ENCODE measurements around the gene IL17B. TPM values are rescaled to one million over a fixed set of nuclear protein-coding genes. Genes with fewer than 3 reads are reported as not detected.

Gene IL17B
- total RNA-seq, 2 donors from 2014 or later, result not detected

DNA sequence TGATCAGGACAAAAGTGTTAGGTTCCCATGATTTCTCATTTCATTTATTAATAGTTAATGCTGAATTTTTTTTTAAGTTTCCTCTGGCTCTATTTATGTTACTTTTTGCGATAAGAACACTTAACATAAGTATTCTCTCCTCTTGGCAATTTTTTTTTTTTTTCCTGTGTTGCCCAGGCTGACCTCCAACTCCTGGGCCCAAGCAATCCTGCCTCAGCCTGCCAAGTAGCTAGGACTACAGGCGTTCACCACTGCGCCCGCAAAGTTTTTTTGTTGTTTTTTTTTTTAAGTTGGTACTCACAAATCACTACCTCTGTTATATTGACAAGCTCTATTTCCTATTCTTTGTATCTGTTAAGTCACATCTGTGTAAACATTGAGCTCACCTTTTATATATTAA is 26.9 kb downstream of the IL17B start:
- Mint-ChIP-seq H3K4me1 (peaks cover 58% of the 10 kb centered on the region), H3K9me3 (peaks cover 9% of the 10 kb centered on the region), H3K36me3 (ENCODE audit: low read depth) (peaks cover 91% of the 10 kb centered on the region), H3K27me3 (no peaks in the 10 kb centered on the region), H3K4me3 (peak overlapping the region; percentile 19), H3K27ac (no peak overlapping the region)
- no peak for ATAC-seq (replicated peaks)

DNA sequence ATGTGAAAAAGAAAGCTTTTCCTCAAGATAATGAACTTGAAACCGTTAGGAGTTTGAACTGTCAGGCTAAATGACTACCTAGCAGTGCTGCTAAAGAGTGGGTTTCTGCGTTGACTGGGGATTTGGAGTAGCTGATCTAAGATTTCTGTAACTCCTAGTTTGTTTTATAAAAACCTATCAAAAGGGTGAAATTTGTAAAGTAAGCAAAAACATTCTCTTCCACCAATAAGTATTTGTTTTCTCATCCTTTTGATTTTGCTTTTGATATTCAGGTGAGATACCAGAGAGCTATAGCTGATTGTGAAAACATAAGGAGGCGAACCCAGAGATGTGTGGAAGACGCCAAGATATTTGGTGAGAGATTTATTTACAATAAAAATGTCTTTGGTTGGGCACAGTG is 29.7 kb downstream of the IL17B start:
- peaks cover 94% of the 10 kb centered on the region for H3K36me3 Mint-ChIP-seq (ENCODE audit: low read depth)

DNA sequence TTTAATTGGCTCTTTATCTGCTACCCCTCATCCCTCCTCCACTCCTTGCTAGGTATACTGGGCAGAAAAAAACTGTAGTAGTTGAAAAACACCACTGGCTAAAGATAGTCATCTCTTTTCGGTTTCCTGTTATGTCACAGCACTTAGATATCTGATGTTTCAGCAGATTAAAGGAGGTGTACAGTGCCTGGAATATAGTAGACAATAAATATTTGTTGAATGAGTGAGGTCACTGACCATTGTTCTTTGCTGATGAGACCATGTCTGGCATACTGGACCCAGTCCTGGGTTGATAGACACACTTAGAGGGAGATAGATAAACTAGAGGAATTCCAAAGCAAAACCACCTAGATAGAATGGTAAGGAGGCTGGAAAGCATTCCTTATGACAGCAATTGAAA is 30.6 kb downstream of the IL17B start:
- peaks cover 3% of the 10 kb centered on the region for H3K9me3 Mint-ChIP-seq

More for the DNA sequence above, 29.7 kb downstream of the IL17B start:
- H3K4me3 Mint-ChIP-seq, result peak overlapping the region; percentile 91
- peaks cover 43% of the 10 kb centered on the region for H3K4me1 Mint-ChIP-seq
- peak overlapping the region; percentile 83 for H3K27ac Mint-ChIP-seq
- no peak for ATAC-seq (replicated peaks)
- no peaks in the 10 kb centered on the region for H3K27me3 Mint-ChIP-seq
- H3K9me3 Mint-ChIP-seq, result peaks cover 3% of the 10 kb centered on the region

DNA sequence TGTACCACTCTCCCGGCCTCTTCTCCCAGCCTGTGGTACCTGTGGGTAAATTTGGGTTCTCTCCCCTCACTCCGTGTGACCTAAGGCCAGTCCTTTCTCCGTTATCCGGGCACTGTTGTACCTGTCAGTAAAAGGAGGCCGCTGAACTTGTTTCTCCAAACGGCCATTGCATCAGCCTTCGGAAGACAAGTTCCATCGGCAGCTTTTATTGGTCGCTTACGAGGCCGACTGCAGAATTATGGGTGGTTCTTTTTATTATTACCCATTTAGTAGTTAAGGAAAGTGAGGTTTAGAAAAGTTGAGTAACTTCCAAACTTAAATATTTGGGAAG is 33.2 kb downstream of the IL17B start:
- Mint-ChIP-seq H3K27me3 (no peaks in the 10 kb centered on the region), H3K4me3 (peak overlapping the region; percentile 91), H3K36me3 (ENCODE audit: low read depth) (peaks cover 59% of the 10 kb centered on the region), H3K4me1 (peaks cover 33% of the 10 kb centered on the region), H3K27ac (peak overlapping the region; percentile 93), H3K9me3 (peaks cover 3% of the 10 kb centered on the region)
- peak; percentile 18 for ATAC-seq (replicated peaks)

More for the DNA sequence above, 30.6 kb downstream of the IL17B start:
- peak; percentile 53 for ATAC-seq (replicated peaks)
- H3K27me3 Mint-ChIP-seq, result no peaks in the 10 kb centered on the region
- peak overlapping the region; percentile 91 for H3K4me3 Mint-ChIP-seq
- peak overlapping the region; percentile 83 for H3K27ac Mint-ChIP-seq
- peaks cover 85% of the 10 kb centered on the region for H3K36me3 Mint-ChIP-seq (ENCODE audit: low read depth)
- H3K4me1 Mint-ChIP-seq, result peaks cover 43% of the 10 kb centered on the region

DNA sequence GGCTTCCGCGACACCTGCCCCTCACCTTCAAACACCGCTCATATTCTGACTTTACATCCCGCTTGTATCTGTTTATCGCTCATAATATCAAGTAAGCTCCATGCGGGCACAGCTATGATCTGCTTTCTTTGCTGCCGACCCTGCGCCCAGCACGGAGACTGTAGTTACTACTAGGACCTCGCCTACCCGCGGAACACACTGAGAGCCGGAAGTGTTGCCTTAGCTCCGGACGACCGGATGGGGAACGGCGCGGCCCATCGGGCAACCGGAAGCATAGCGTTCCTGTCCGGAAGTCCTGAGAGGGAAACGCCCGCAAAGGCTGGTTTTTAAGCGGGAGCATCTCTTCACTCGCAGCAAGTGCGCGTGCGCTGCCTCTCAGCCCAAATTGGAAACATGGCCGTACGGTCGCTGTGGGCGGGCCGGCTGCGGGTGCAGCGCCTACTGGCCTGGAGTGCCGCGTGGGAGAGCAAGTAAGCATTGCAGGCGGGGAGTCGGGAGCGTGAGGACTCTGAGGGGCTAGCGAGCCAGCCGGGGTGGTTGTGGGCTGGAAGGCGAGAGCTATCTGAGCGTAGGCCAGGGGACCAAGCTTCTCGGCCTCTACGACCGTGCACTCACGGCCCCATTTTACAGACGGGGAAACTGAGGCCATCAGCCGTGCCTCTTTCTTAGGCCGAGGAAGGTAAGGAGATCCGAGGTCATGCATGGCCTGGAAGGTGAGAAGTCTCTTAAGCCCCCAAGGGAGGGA is 33.8 kb downstream of the IL17B start, which contains the start of gene GRPEL2:
Gene GRPEL2 (plus strand): TSS at position 353 of the 745 bp plus-strand sequence. CDS start 41 bp downstream, at position 394.
- peak within 1 kb of the TSS; percentile 91 for H3K4me3 Mint-ChIP-seq
- H3K27ac Mint-ChIP-seq, result peak within 1 kb of the TSS; percentile 93
- peaks cover 53% of the 10 kb centered on the region for H3K36me3 Mint-ChIP-seq (ENCODE audit: low read depth)
- H3K27me3 Mint-ChIP-seq, result no peaks in the 10 kb centered on the region
- H3K9me3 Mint-ChIP-seq, result peaks cover 3% of the 10 kb centered on the region
- peaks cover 28% of the 10 kb centered on the region for H3K4me1 Mint-ChIP-seq
- ATAC-seq (replicated peaks), result peak; percentile 90

DNA sequence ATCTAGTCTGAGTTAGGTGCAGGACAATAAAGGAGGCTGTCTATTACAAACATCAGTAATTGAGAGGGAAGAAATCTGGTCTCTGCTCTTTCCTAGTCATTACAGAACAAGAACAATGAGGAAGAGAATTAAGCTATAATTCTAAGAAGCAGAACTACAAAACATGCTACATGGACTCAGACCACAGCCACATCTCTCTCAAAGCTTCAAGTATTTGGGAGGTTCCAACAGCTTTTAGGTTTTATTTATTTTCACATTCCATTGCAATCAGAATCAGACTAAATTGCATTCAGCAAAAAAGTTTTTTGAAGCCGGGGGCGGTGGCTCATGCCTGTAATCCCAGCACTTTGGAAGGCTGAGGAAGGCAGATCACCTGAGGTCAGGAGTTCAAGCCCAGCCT is 34.9 kb downstream of the IL17B start:
- H3K27me3 Mint-ChIP-seq, result no peaks in the 10 kb centered on the region
- H3K9me3 Mint-ChIP-seq, result peaks cover 3% of the 10 kb centered on the region
- peaks cover 20% of the 10 kb centered on the region for H3K4me1 Mint-ChIP-seq
- H3K36me3 Mint-ChIP-seq (ENCODE audit: low read depth), result peaks cover 41% of the 10 kb centered on the region
- peak overlapping the region; percentile 93 for H3K27ac Mint-ChIP-seq
- H3K4me3 Mint-ChIP-seq, result peak overlapping the region; percentile 91
- ATAC-seq (replicated peaks), result no peak

DNA sequence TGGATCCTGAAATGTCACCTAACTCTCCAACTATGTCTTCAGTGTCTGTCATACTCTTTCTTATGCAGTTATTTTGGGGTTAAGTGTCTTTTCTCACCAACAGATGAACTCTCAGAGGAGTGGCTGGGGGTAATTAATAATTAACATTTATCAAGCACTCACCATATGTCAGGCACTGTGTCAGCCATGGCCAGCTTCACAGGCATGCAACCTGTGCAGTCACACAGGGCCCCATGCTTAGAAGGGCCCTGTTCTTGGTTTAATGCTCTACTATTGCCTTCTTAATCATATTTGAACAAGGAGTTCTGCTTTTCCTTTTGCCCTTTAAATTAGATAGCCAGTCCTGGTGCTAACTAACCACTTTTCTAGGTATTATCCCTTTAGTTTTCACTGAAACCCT is 37.2 kb downstream of the IL17B start:
- no peaks in the 10 kb centered on the region for H3K27me3 Mint-ChIP-seq

DNA sequence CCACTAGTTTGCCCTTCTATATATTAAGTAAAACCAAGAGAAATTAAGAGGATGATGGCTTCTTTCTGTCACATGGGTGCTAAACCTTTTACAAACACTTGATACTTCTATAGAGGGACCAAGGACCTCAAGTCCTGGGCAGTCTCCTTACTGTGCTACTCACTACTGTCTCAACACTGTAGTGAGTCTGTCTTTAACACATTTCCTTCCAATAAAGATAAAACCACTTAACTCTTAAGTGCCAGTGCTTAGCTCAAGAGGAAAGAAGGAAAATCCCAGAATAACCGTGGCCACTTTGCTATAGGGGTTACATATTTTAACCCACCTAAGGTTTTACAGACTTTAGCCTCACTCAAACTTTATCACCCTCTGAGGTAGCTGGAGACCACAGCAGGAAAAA is 38.2 kb downstream of the IL17B start:
- no peaks in the 10 kb centered on the region for H3K9me3 Mint-ChIP-seq
- H3K4me1 Mint-ChIP-seq, result peaks cover 4% of the 10 kb centered on the region
- H3K27me3 Mint-ChIP-seq, result no peaks in the 10 kb centered on the region
- no peak overlapping the region for H3K27ac Mint-ChIP-seq
- no peak overlapping the region for H3K4me3 Mint-ChIP-seq
- H3K36me3 Mint-ChIP-seq (ENCODE audit: low read depth), result peaks cover 9% of the 10 kb centered on the region
- ATAC-seq (replicated peaks), result no peak

More for the DNA sequence above, 37.2 kb downstream of the IL17B start:
- Mint-ChIP-seq H3K4me1 (peaks cover 4% of the 10 kb centered on the region), H3K27ac (no peak overlapping the region), H3K36me3 (ENCODE audit: low read depth) (peaks cover 19% of the 10 kb centered on the region), H3K4me3 (no peak overlapping the region), H3K9me3 (no peaks in the 10 kb centered on the region)
- no peak for ATAC-seq (replicated peaks)

DNA sequence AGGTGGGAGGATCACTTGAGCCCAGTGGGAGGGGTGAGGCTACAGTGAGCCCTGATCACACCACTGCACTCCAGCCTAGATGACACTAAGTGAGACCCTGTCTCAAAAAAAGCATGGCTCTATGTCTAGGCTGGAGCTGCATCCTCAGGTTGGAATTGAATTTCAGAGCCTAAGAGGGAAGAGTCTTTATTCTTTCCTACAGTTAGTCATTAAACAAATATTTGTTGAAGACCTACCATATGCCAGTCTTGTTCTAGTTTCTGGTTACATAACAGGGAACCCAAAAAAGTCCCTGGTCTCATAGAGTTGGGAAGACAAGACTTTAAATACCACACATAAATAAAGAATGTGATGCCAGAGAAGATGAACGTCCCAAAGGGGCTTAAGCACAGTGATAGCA is 40.7 kb downstream of the IL17B start:
- H3K27ac Mint-ChIP-seq, result no peak overlapping the region
- H3K36me3 Mint-ChIP-seq (ENCODE audit: low read depth), result no peaks in the 10 kb centered on the region
- ATAC-seq (replicated peaks), result no peak
- H3K4me1 Mint-ChIP-seq, result no peaks in the 10 kb centered on the region
- H3K4me3 Mint-ChIP-seq, result no peak overlapping the region
- no peaks in the 10 kb centered on the region for H3K27me3 Mint-ChIP-seq
- H3K9me3 Mint-ChIP-seq, result no peaks in the 10 kb centered on the region

DNA sequence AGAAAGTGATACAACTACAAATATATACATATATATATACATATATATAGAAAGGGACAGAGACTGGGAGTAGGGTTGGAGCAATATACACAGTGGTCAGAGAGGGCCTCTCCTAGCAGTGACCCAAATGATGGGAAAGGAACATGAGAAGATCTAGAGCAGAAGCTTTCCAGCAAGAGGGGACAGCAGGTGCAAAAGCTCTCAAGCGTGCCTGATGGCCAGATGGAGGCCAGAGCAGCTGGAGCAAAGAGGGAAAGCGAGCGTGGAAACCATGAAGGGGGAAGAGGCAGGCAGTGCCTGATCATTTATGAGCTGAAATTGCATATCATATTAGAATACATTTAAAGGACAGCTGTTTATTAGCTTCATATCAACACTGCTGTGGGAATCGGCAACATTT is 41.4 kb downstream of the IL17B start:
- Mint-ChIP-seq H3K4me3 (no peak overlapping the region), H3K27ac (no peak overlapping the region), H3K9me3 (no peaks in the 10 kb centered on the region), H3K27me3 (no peaks in the 10 kb centered on the region), H3K36me3 (ENCODE audit: low read depth) (no peaks in the 10 kb centered on the region), H3K4me1 (no peaks in the 10 kb centered on the region)
- ATAC-seq (replicated peaks), result no peak

DNA sequence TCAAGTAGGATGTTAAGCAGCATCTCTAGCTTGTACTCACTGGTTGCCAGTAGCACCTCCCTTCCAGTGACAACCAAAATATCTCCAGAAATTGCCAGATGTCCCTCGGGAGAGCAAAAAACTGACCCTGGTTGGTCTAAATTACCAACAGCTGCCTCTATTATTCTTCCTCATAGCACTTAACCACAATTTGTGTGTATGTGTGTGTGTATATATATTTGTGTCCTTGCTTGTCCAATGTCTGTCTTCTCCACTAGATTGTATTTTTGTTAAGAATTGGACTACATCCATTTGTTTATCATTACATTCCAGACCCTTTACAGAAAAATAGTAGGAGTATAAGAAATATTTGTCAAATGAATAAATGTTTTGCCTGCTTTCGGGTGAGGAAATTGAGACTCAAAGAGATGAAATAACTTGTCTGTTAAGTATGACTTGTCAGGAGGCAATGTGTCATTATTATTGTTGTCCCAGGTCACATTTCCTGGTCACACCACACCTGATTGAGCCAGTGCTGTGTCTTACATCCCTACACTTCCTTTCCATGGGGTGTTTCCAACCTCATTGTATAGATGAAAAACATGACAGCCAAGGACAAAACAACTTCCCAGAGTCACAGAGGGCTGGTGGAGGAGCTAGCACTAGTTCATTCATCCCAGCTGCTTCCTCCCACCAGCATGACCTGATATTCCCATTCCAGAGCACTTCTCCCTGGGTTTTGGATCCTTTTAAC is 45.2 kb downstream of the IL17B start:
- H3K27ac Mint-ChIP-seq, result no peak overlapping the region
- ATAC-seq (replicated peaks), result no peak
- H3K4me1 Mint-ChIP-seq, result no peaks in the 10 kb centered on the region
- no peaks in the 10 kb centered on the region for H3K36me3 Mint-ChIP-seq (ENCODE audit: low read depth)
- no peaks in the 10 kb centered on the region for H3K27me3 Mint-ChIP-seq
- H3K4me3 Mint-ChIP-seq, result no peak overlapping the region
- no peaks in the 10 kb centered on the region for H3K9me3 Mint-ChIP-seq

DNA sequence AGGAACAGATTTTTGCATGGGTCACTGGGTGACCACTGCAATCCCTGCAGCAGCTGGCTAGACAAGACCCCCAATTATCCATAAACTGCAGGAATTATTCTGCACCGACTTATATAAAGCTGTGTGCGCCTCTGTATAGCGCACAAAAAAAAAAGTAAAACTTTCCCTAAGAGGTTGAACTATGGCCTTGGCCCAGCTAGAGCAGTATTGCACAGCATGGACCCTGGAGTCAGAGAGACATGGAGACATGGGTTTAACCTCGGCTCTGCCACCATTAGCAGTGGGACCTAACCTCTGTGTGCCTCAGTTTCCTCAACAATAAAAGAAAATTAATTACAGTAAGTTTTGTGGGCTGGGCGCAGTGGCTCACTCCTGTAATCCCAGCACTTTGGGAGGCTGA is 50.9 kb downstream of the IL17B start:
- ATAC-seq (replicated peaks), result no peak
- no peak overlapping the region for H3K27ac Mint-ChIP-seq
- no peaks in the 10 kb centered on the region for H3K27me3 Mint-ChIP-seq
- H3K4me3 Mint-ChIP-seq, result no peak overlapping the region
- H3K36me3 Mint-ChIP-seq (ENCODE audit: low read depth), result no peaks in the 10 kb centered on the region
- no peaks in the 10 kb centered on the region for H3K4me1 Mint-ChIP-seq
- H3K9me3 Mint-ChIP-seq, result no peaks in the 10 kb centered on the region

DNA sequence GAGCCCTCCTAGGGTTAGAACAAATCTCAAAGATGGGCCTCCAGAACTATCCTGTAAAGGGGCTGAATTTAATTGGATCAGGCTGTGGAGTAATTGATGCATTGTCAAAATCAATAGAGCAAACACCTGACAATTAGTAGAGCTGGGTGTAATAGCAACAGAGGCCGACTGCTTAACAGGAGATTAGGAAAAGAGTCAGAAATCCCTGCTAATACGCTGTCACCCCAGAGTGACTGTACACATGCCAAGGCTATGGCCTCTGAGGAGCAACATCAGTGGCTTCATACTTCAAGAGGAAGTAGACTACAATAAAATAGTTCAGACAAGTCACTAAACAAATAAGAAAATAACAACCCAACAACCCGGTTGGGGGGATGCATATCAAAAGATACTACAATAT is 52.5 kb downstream of the IL17B start:
- Mint-ChIP-seq H3K9me3 (no peaks in the 10 kb centered on the region), H3K4me3 (no peak overlapping the region), H3K36me3 (ENCODE audit: low read depth) (no peaks in the 10 kb centered on the region), H3K27ac (no peak overlapping the region), H3K27me3 (no peaks in the 10 kb centered on the region), H3K4me1 (no peaks in the 10 kb centered on the region)
- ATAC-seq (replicated peaks), result no peak

DNA sequence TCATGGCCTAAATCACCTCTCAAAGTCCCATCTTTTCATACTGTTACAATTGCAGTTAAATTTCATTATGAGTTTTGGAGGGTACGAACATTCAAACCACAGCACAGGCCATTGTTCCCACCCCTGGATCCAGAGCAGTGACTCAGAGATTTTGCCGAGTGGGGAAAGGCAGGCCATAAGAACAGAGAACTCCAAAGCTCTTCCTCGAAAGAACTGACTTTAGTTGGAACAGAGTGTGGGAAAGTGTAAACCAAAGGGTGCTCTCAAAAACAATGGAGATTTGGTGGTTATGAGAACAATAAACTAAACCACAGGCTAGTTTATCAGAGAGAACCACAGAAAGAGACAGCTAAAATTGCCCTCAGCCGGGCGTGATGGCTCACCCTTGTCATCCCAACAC is 53.2 kb downstream of the IL17B start:
- Mint-ChIP-seq H3K9me3 (no peaks in the 10 kb centered on the region), H3K4me3 (no peak overlapping the region)

DNA sequence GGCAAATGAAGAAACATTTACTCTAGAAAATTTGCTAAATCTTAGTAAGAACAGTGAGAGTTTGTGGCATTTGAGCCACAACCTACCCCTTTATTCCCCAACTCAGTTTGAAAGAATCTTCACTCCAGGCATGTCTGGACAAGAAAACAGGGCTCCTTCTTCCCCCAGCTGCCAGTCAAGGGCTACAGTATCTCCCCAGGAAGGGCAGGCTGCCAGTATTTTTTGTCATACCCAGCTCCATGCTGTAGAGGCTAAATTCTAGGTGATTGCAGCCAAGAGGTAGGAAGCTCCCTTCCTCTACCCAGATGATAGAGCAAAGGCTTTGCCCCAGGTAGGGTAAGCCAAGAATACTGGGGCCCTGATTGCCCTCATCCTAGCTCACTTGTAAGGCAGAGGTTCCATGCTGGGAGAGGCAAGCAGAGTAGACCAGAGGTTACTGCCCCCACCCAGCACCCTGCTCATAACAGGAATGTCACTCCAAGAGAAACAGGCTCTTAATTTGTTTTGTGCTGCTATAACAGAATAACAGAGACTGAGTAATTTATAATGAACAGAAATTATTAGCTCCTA is 53.8 kb downstream of the IL17B start:
- no peak for ATAC-seq (replicated peaks)
- no peak overlapping the region for H3K4me3 Mint-ChIP-seq
- no peaks in the 10 kb centered on the region for H3K4me1 Mint-ChIP-seq
- no peak overlapping the region for H3K27ac Mint-ChIP-seq
- no peaks in the 10 kb centered on the region for H3K27me3 Mint-ChIP-seq
- H3K9me3 Mint-ChIP-seq, result no peaks in the 10 kb centered on the region
- no peaks in the 10 kb centered on the region for H3K36me3 Mint-ChIP-seq (ENCODE audit: low read depth)

More for the DNA sequence above, 53.2 kb downstream of the IL17B start:
- Mint-ChIP-seq H3K4me1 (no peaks in the 10 kb centered on the region), H3K36me3 (ENCODE audit: low read depth) (no peaks in the 10 kb centered on the region), H3K27ac (no peak overlapping the region), H3K27me3 (no peaks in the 10 kb centered on the region)
- ATAC-seq (replicated peaks), result no peak
